HG02884 (cell line): ENCODE measurements around the gene ESRRG.
"Not testable (repeated sequence)": the region's sequence is repeated elsewhere in the genome, so short reads cannot be mapped to it uniquely, and the experiment has no call there.

ENCODE experiments used
- ATAC-seq: cut with Tn5 transposase; IDR thresholded peaks from one replicate; pipeline ENCODE4 v1.9.1; 2021; ENCODE audit warnings: mild to moderate bottlenecking, moderate library complexity; ENCODE audit not compliant: unreplicated experiment

The ESRRG gene

DNA sequence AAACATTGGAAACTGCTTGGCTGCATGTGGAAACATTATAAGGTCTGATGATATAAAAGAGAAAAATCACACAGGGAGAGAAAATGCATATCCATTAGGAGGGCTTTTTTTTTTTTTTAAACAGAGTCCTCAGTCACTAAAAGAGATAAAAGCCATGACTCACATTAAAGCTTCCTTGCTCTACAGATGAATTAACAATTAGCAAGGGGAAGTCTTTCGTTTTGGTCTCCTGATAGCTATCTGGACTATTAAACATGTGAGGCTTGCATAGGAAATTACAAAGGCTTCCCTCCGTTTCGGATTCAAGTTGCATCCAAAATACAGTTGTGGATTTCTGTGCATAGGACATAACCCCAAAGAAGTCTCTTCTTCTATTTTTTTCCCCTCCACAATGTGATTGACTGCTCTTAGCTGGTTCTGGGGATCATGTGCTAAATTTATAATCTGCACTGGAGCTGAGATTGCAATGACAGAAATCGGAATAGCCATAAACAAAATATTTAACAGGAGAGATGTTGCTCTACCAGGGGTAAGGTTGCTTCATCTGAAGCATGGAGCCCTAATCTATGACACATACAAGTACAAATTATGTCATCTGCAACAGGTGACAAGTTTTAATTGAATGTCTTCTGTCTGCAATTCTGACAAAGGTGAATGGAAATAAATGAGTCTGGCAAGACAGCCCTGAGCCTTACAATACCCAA is 146.8 kb downstream of the ESRRG start:
- ATAC-seq = no peak

DNA sequence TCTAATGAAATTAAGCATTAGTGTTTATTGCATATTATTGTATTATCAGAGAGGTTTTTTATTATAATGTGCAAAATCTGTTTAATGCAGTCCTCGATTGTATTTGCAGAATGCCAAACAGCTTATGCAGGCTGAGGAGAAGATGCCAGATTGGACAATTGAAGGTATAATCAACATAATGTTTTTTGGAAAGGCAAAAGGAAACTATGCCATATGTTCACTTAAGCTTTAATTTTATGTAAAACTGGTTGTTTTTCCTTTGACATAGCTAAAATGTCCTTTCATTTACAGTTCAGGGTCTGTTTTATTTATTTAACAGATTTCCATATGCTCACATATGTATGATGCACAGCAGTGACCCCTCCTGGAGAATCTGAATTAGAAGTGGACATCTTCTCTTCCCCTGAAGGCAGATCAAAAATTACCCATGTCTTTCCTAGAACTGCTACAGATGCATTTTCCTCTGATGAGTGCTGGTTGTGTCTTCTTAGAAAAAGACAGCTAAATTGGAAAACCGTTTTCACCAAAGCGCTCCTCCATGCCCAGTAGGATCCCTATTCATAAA is 156.5 kb downstream of the ESRRG start:
- ATAC-seq = no peak

GRCh38 chr1:216563087-216563486 is 160.1 kb downstream of the ESRRG start:
- no peak for ATAC-seq

DNA sequence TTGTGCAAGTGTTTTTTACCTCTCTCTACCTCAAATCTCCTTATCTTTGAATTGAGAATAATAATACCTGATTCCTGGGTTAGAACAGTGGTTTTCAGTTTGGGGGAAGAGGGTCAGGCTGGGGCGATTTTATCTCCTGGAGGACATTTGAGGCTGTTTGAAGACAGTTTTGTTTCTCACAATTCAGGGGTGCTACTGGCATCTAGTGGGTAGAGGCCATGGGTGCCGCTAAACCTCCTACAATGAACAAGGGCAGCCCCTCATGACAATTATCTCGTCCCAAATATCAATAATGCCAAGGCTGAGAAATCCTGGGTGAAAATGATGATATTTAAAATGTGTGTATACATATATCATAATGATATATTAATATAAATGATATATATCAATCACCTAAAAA is 160.8 kb downstream of the ESRRG start:
- no peak for ATAC-seq

DNA sequence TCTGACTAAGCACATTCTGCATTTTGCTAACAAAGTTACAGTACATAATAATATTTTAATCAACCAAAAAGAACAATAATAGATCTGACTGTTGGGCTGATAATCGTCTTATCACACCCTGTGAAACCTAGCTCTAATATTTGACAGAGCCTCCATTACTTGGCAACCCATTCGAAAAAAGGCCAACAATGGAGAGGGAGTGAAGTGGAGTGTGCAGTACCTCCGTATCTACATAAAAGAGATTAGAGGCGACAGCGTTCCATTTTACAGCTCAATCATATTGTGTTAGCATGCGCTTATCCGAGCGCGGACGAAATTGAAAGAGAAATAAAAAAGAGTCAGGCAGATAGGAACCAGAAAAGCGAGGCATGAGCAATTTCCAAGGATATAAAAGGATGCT is 162.7 kb downstream of the ESRRG start:
- no peak for ATAC-seq

- ATAC-seq = no peak
Measured at GRCh38 chr1:216559359-216559758, 163.9 kb downstream of the ESRRG start.

DNA sequence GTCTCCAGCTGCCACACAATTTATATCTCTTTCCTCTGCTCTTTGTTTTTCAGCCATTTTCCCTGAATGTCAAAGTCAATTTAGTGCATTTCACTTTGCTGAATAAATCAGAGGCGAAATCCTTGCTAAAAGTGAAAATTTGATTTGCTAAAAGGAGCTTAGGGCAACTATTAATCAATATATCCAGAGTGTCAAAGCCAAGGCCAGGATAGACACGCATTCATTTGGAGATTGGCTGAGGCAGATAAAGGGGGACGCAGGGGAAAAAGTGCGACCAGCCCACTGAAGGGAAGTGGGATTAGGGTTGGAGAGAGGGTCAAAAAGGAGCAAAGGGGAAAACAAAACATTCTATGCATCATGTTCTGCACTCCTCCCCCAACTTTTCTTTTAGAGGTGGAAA is 167.6 kb downstream of the ESRRG start:
- ATAC-seq = no peak

GRCh38 chr1:216554934-216555333 is 168.3 kb downstream of the ESRRG start:
- no peak for ATAC-seq

DNA sequence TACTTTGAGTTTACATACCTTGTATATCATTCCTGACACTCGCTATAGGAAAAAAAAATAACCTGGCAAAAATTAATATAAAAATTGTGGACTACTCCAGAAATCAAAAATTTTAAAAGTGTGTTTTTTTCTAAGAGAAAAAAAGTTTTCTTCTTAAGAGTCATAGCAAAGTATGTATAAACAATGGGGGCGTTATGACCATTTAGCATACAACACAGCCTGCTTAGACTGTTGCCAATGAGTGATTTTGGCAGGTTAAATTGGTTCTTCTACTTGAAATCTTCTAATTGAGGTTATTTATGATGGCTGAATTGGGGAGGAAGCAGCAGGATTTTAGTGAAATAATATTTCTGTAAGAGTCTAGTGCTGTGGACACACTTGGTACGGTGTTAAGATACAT is 169.5 kb downstream of the ESRRG start:
- no peak for ATAC-seq

- no peak for ATAC-seq
Measured at GRCh38 chr1:216553040-216553439, 170.2 kb downstream of the ESRRG start.

- no peak for ATAC-seq
Measured at GRCh38 chr1:216549796-216550195, 173.4 kb downstream of the ESRRG start.

DNA sequence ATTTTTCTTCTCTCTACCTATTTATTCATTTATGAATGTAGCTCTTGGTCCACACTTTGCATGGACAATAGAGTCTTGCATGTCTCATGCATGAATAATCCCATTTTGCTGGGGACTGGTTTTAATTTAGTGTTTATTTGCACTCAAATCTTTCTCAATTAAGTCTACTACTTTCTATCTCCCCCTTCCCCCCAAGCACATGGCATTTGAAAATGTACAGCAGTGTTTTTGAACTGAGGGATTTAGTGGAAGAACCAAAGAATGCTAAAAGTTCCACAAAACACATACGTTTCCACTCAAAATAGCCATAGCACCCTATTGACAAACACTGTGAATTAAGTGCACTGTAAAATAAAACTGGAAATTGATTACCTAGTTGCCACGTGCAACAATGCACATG is 180.5 kb downstream of the ESRRG start:
- ATAC-seq = no peak

- ATAC-seq = no peak
Measured at GRCh38 chr1:216542263-216542662, 181.0 kb downstream of the ESRRG start.

- ATAC-seq = no peak
Measured at GRCh38 chr1:216535751-216536150, 187.5 kb downstream of the ESRRG start.

DNA sequence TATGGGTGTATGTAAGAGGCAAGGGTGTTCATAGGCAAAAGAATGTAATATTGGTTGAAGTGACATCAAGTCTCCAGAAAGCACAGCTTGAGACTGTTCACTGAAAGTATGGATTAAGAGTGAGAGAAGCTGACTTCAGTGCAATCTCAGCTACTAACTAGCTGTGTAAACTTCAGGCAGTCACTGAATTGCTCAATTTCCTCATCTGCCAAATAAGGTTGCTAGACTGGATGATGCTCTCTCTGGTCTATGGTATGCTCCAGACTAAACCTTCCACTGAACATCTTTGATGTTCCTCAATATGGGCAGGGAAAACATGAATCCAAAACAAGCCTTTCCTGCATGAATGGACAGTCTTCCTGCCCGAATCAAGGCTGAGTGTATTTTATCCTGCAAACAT is 188.2 kb downstream of the ESRRG start:
- ATAC-seq = no peak

DNA sequence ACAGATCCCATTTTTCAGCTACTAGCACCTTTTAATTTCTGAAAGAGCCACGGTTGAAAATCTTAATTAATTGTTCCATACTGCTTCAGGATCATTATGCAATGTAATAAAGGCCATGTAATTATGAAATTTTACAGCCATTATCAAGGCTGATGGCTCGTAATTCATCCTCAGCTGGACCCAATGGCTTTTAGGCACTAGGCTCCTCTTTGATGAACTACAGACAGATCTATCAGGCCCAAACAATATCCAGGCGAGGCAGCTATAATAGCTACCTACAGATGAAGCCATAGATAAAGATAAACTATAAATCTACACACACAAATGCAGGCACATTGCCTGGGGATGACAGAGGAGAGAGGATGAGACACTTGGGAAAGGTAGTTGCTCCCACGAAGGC is 189.5 kb downstream of the ESRRG start:
- ATAC-seq = no peak

GRCh38 chr1:216532251-216532798 is 190.9 kb downstream of the ESRRG start:
- no peak for ATAC-seq

- no peak for ATAC-seq
Measured at GRCh38 chr1:216531263-216532239, 191.7 kb downstream of the ESRRG start.

GRCh38 chr1:216529851-216530250 is 193.4 kb downstream of the ESRRG start:
- not testable (repeated sequence) for ATAC-seq

DNA sequence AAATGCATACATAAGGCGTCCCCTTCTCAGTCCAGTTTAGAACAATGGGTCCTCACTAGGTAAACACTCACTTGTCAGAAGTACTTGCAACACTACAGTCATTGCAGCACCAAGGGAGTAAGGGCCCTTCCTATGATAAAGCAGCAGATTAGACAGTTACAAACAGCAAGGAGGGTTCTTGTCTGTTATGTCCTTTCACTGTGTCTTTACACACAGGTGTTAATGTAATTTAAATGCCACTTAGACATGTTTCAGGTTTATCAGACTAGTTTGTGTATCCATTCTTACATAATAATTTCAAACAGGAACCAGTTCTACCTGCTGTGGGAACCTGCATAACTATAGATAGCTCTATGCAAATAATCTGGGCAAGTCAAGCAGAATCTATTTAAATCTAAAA is 194.4 kb downstream of the ESRRG start:
- ATAC-seq = peak; percentile 85

GRCh38 chr1:216523449-216524190 is 199.6 kb downstream of the ESRRG start:
- ATAC-seq = no peak
